Measurements from ENCODE around the gene P3H1.

Gene P3H1

DNA sequence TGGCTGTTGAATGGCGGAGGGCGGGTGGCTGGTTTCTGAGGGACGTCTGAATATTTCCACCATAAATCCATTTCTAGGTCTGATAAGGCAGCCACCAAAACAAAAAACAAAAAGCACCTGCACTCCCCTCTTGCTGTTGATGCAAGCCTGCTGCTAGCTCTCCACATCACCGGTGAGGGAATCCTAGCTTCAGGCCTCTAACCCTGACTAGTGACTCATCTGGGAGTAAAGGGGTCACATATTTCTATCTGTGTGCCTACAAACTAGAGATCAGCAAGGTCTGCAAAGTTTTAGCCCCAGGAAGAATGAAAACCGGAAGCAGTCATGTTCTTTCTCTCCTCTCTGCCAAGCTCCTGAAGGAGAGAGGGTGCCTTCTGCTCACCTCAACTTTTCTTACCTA lies 39.8 kb upstream of the P3H1 start:
- no peaks in the 10 kb centered on the region for H4K20me1 ChIP-seq (ENCODE audit: insufficient read depth)
- H3K79me2 ChIP-seq (ENCODE audit: insufficient read depth, low read depth), result no peaks in the 10 kb centered on the region
- TF ChIP-seq, protein P1, sequence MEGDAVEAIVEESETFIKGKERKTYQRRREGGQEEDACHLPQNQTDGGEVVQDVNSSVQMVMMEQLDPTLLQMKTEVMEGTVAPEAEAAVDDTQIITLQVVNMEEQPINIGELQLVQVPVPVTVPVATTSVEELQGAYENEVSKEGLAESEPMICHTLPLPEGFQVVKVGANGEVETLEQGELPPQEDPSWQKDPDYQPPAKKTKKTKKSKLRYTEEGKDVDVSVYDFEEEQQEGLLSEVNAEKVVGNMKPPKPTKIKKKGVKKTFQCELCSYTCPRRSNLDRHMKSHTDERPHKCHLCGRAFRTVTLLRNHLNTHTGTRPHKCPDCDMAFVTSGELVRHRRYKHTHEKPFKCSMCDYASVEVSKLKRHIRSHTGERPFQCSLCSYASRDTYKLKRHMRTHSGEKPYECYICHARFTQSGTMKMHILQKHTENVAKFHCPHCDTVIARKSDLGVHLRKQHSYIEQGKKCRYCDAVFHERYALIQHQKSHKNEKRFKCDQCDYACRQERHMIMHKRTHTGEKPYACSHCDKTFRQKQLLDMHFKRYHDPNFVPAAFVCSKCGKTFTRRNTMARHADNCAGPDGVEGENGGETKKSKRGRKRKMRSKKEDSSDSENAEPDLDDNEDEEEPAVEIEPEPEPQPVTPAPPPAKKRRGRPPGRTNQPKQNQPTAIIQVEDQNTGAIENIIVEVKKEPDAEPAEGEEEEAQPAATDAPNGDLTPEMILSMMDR (conservative IDR thresholded peaks at IDR 0.05; ENCODE audit: low read depth, low read length), result no peak
- no peaks in the 10 kb centered on the region for H3K27me3 ChIP-seq (ENCODE audit: insufficient read depth, low read depth)
- no peak overlapping the region for H2AFZ ChIP-seq (ENCODE audit: low read depth)
- H3K4me2 ChIP-seq, result no peak overlapping the region
- H3K4me1 ChIP-seq (ENCODE audit: low read depth, poor library complexity, severe bottlenecking), result no peaks in the 10 kb centered on the region
- H3K4me3 ChIP-seq (IDR thresholded peaks at IDR 0.05; ENCODE audit: insufficient read depth, low read depth, low read length), result no peak overlapping the region
- no peak overlapping the region for H3K27ac ChIP-seq
- H3K9ac ChIP-seq, result no peak overlapping the region
- H3K36me3 ChIP-seq (ENCODE audit: insufficient read depth), result no peaks in the 10 kb centered on the region

DNA sequence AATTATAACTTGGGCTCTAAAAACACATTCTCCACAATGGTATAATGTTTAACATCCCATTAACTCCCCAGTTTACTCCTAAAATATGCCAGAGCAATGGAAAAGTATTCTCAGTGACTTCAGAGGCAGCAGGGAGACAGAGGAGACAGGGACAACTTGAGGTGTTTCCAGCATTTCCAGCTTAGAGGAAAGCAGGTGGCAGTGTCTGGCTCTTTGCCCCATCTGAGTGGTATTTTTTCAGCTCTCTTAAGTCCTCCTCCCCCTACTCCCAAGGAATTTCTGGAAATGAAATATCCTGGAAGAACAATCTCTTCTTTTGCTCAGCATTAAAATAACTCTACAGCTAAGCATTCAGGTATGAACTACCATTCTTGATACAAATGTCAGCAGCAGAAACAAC lies 39.3 kb upstream of the P3H1 start:
- Histone ChIP-seq H3K27ac (no peak overlapping the region), H2AFZ (ENCODE audit: low read depth) (no peak overlapping the region), H4K20me1 (ENCODE audit: insufficient read depth) (no peaks in the 10 kb centered on the region), H3K27me3 (ENCODE audit: insufficient read depth, low read depth) (no peaks in the 10 kb centered on the region), H3K4me1 (ENCODE audit: low read depth, poor library complexity, severe bottlenecking) (no peaks in the 10 kb centered on the region), H3K4me2 (no peak overlapping the region), H3K9ac (no peak overlapping the region), H3K36me3 (ENCODE audit: insufficient read depth) (no peaks in the 10 kb centered on the region), H3K4me3 (IDR thresholded peaks at IDR 0.05; ENCODE audit: insufficient read depth, low read depth, low read length) (no peak overlapping the region), H3K79me2 (ENCODE audit: insufficient read depth, low read depth) (no peaks in the 10 kb centered on the region)
- TF ChIP-seq, protein P1 (conservative IDR thresholded peaks at IDR 0.05; ENCODE audit: low read depth, low read length), result no peak

DNA sequence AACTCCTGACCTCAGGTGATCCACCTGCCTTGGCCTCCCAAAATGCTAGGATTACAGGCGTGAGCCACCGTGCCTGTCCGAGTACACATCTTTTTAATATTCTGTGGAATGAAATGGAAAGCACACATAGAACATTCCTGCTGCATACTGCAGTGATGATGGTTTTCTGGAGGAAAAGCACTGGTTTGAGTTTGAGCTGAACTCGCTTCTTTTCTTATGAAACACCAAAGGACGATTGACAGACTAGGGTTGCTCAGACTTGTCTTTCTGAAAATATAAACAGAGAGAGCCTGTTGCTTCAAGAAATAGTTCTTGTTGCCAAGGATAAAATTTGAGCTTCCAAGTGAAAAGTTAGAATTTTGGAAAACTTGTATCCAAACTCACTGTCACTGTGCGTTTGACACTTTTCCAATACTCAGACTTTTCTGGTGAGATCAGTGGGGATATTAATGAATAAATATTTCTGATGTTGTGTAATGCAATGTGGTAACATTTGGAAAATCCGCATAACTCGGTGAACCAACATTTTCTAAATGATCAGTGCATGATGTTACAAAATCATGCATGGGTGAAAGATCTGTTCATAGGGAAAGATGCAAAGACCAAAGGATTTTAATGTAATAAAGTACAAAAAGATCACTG lies 35.1 kb upstream of the P3H1 start:
- Histone ChIP-seq H3K4me2 (no peak overlapping the region), H3K4me3 (IDR thresholded peaks at IDR 0.05; ENCODE audit: insufficient read depth, low read depth, low read length) (no peak overlapping the region), H3K27me3 (ENCODE audit: insufficient read depth, low read depth) (no peaks in the 10 kb centered on the region), H2AFZ (ENCODE audit: low read depth) (no peak overlapping the region), H4K20me1 (ENCODE audit: insufficient read depth) (no peaks in the 10 kb centered on the region), H3K36me3 (ENCODE audit: insufficient read depth) (no peaks in the 10 kb centered on the region), H3K4me1 (ENCODE audit: low read depth, poor library complexity, severe bottlenecking) (no peaks in the 10 kb centered on the region), H3K79me2 (ENCODE audit: insufficient read depth, low read depth) (no peaks in the 10 kb centered on the region), H3K27ac (no peak overlapping the region), H3K9ac (no peak overlapping the region)
- TF ChIP-seq, protein P1 (conservative IDR thresholded peaks at IDR 0.05; ENCODE audit: low read depth, low read length), result no peak

DNA sequence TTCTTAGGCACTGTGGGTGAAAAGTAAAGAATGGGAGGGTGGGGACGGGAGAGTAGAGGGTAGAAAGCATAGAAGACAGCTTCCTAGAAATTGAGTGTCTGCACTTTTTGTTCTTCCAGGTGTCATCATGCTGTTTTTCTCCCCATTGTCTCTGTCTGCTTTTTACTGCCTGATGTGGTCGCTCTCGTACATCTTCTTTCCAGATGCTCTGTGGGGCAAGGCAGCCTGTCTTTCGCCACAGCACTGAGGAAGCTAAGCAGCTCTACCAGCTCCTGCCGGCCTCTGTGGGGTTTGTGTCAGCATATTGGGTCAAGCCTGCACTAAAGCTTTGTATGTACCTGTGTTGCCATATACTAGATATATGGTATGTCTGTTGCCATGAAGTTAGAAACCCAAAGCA lies 31.2 kb upstream of the P3H1 start:
- Histone ChIP-seq H3K27ac (no peak overlapping the region), H3K4me2 (no peak overlapping the region), H3K4me3 (IDR thresholded peaks at IDR 0.05; ENCODE audit: insufficient read depth, low read depth, low read length) (no peak overlapping the region), H3K4me1 (ENCODE audit: low read depth, poor library complexity, severe bottlenecking) (no peaks in the 10 kb centered on the region), H4K20me1 (ENCODE audit: insufficient read depth) (no peaks in the 10 kb centered on the region), H2AFZ (ENCODE audit: low read depth) (no peak overlapping the region), H3K36me3 (ENCODE audit: insufficient read depth) (no peaks in the 10 kb centered on the region), H3K9ac (no peak overlapping the region), H3K27me3 (ENCODE audit: insufficient read depth, low read depth) (no peaks in the 10 kb centered on the region), H3K79me2 (ENCODE audit: insufficient read depth, low read depth) (no peaks in the 10 kb centered on the region)
- TF ChIP-seq, protein P1 (conservative IDR thresholded peaks at IDR 0.05; ENCODE audit: low read depth, low read length), result no peak

Data from KMS-11 (cell line).